CD4-positive, alpha-beta T cell (primary cell): ENCODE results near the gene TSPAN9. TPM values are rescaled to one million over a fixed set of nuclear protein-coding genes. Genes with fewer than 3 reads are reported as not detected.

Source experiments
- ATAC-seq: fragments of 200-7000 bp; cut with Tn5 transposase; one replicate; pipeline ENCODE4 v1.10.0; 2022; ENCODE audit warnings: mild to moderate bottlenecking; ENCODE audit not compliant: poor library complexity
- CTCF ChIA-PET: fragments of 350-600 bp; sonication (Branson Sonifier 250); formaldehyde crosslinking; loops from one replicate; lab custom pipeline; 2021; ENCODE audit warnings: antibody characterized with exemption, inconsistent platforms; lab: Charles Lee
- POLR2A ChIA-PET: fragments of 350-600 bp; sonication (Branson Sonifier 250); formaldehyde crosslinking; loops from one replicate; lab custom pipeline; 2021; ENCODE audit warnings: antibody characterized with exemption, inconsistent platforms; lab: Charles Lee
- DNase-seq, 14 experiments: peaks; one replicate each; pipeline ENCODE4 v3.0.0-alpha.2; 2013 to 2020; ENCODE audit warnings: mixed read lengths in 2 of 14
- H3K27ac ChIP-seq, 2 donors: one replicate each; pipeline versions ENCODE4 v1.5.1 to v1.7.0; 2013; ENCODE audit warnings: low read length in 2 of 2, low read depth in 1 of 2, mild to moderate bottlenecking in 1 of 2
- H3K27me3 ChIP-seq, 2 experiments: 1 replicate in 1 of 2; 2 replicates in 1 of 2; pipeline versions ENCODE4 v1.6.1 to v1.7.0; 2013; ENCODE audit warnings: low read length in 2 of 2, control low read depth in 1 of 2, mild to moderate bottlenecking in 1 of 2, moderate library complexity in 1 of 2; ENCODE audit not compliant: insufficient read depth in 2 of 2, control insufficient read depth in 1 of 2
- H3K36me3 ChIP-seq: one replicate; pipeline ENCODE4 v1.6.1; 2013; ENCODE audit warnings: low read length, control low read depth; ENCODE audit not compliant: insufficient read depth
- H3K4me1 ChIP-seq: one replicate; pipeline ENCODE4 v1.6.1; 2013; ENCODE audit warnings: low read length, control low read depth; ENCODE audit not compliant: insufficient read depth
- H3K4me3 ChIP-seq: one replicate; pipeline ENCODE4 v1.5.1; 2013; ENCODE audit warnings: mild to moderate bottlenecking, low read length, moderate library complexity
- H3K9me3 ChIP-seq, 2 experiments: 1 replicate in 1 of 2; 2 replicates in 1 of 2; pipeline versions ENCODE4 v1.6.1 to v1.7.0; 2013; ENCODE audit warnings: low read length in 2 of 2, mild to moderate bottlenecking in 2 of 2, control low read depth in 1 of 2, moderate library complexity in 1 of 2; ENCODE audit not compliant: control insufficient read depth in 1 of 2, insufficient read depth in 1 of 2
- H3K27ac Mint-ChIP-seq: one replicate; pipeline ENCODE4 v1.8.0; 2020; ENCODE audit warnings: mixed read lengths
- H3K27me3 Mint-ChIP-seq: one replicate; pipeline ENCODE4 v1.8.0; 2021; ENCODE audit warnings: mixed read lengths
- H3K36me3 Mint-ChIP-seq: one replicate; pipeline ENCODE4 v1.8.0; 2021; ENCODE audit warnings: low read depth, mixed read lengths
- H3K4me1 Mint-ChIP-seq: one replicate; pipeline ENCODE4 v1.8.0; 2021; ENCODE audit warnings: low read depth, mixed read lengths
- H3K4me3 Mint-ChIP-seq: one replicate; pipeline ENCODE4 v1.8.0; 2020; ENCODE audit warnings: mild to moderate bottlenecking, mixed read lengths
- H3K9me3 Mint-ChIP-seq: one replicate; pipeline ENCODE4 v1.8.0; 2020; ENCODE audit warnings: mixed read lengths
- CTCF ChIP-seq: fragments of 200-600 bp; IDR thresholded peaks from one replicate; pipeline ENCODE4 v1.8.0; 2022; ENCODE audit warnings: antibody characterized with exemption, mild to moderate bottlenecking
- intact Hi-C, 2 experiments: fragments of 100-400 bp; cut with DNase I in 1 of 2; cut with micrococcal nuclease in 1 of 2; formaldehyde crosslinking; loops; one replicate each; pipeline versions ENCODE4 v1.15.1 to v1.9.0; 2023 to 2025; cut with DNase I, micrococcal nuclease
- total RNA-seq, 174 experiments: library from RNA in 2 of 174; stranded (reverse) in 2 of 174; gene quantifications; one replicate each; pipeline ENCODE4 v1.2.3 and lab custom pipeline; 2021 to 2026

The TSPAN9 gene
- total RNA-seq, 2 experiments from 2014 or later: 0.82 to 1.3 TPM

GRCh38 chr12:3300833-3301401, 223.7 kb downstream of the TSPAN9 start:
- Mint-ChIP-seq H3K27ac (no peak overlapping the region), H3K4me3 (no peak overlapping the region), H3K36me3 (no peaks in the 10 kb centered on the region), H3K27me3 (peaks cover 12% of the 10 kb centered on the region), H3K9me3 (no peaks in the 10 kb centered on the region), H3K4me1 (peaks cover 12% of the 10 kb centered on the region)
- DNase-seq (no peak), ATAC-seq (no peak)
- Histone ChIP-seq H3K36me3 (no peaks in the 10 kb centered on the region), H3K27me3 (peaks cover 0 to 6% of the 10 kb centered on the region in 2 experiments), H3K4me1 (peaks cover 12% of the 10 kb centered on the region), H3K9me3 (no peaks in the 10 kb centered on the region), H3K4me3 (no peak overlapping the region), H3K27ac (no peak overlapping the region)
- peak; percentile 16 for TF ChIP-seq CTCF
- ChIA-PET POLR2A (interaction anchor here (0.5 kb wide), 1 partner anchor 120 kb away, joined by 6 read pairs; no protein-coding TSS in a partner anchor), CTCF (interaction anchor here (0.6 to 3.4 kb wide), 13 partner anchors 11 to 976 kb away, joined by 3 to 47 read pairs (median 5); no protein-coding TSS in a partner anchor)
- intact Hi-C loops: loop anchor here (1.0 kb wide), 3 partner anchors 476 to 976 kb away; no protein-coding TSS in a partner anchor

DNA sequence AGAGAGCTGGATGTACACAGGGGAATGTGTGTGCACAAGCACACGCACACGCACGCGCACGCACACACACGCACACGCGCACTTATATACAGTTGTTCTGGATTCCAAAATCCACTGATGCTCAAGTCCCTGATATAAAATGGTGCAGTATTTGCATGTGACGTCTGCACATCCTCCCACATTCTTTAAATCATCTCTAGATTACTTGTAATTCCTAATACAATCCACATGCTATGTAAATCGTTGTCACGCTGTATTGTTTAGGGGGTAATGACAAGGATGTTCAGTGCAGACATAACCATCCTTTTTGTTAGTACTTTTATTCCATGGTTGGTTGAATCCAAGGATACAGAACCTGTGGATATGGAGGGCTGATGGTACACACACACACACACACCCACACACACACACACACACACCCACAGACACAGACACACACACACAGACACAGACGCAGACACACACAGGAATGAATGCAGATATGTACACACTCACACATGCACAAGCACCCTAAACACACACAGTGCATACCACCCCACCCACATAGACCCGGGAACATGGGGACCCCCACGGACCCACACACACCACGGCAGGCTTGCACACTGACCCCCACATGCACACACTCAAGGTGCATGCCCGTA, 225.3 kb downstream of the TSPAN9 start:
- Histone ChIP-seq H3K36me3 (no peaks in the 10 kb centered on the region), H3K9me3 (no peaks in the 10 kb centered on the region), H3K4me1 (peaks cover 12% of the 10 kb centered on the region), H3K27me3 (peaks cover 0 to 6% of the 10 kb centered on the region in 2 experiments), H3K4me3 (no peak overlapping the region), H3K27ac (no peak overlapping the region)
- ChIA-PET CTCF (no interaction called here), POLR2A (no interaction called here)
- TF ChIP-seq CTCF: no peak
- intact Hi-C loops: no loop called here
- Mint-ChIP-seq H3K27me3 (peaks cover 11% of the 10 kb centered on the region), H3K36me3 (no peaks in the 10 kb centered on the region), H3K9me3 (no peaks in the 10 kb centered on the region), H3K4me1 (peaks cover 12% of the 10 kb centered on the region), H3K27ac (no peak overlapping the region), H3K4me3 (no peak overlapping the region)
- DNase-seq (no peak), ATAC-seq (no peak)

DNA sequence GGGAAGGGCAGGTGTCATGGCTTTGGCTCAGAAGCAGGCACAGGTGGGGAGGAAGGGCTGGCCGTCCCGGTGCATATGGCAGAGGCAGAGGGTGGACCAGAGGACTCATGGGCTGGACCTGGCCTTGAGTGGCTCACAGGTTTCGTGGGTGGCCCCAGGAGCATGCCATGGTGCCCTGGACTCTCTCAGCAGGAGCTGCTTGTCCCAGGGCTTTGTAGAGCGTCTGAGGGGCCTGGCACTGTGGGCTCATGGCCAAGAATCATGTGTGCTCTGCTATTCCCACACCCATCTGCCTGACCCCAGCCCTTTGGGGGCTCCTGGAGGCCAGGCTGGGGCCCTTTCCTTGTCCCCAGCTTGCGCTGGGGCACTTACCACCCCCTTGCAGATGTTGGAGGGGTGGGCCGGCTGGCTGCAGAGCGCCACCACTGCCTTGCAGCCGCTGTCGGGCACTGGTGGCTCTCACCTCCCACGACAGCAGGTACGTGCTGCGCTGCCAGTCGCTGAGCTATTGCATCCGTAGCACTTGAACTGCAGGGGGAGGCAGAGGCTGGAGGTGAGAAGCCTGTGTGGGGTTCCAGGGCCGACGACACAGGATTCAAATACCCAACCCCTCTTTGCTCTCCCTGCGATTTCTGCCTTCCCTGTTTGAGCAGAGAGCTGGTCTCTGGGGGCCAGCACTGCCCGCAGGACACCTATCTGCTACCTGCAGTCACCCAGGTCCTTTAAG, 226.4 kb downstream of the TSPAN9 start:
- Mint-ChIP-seq H3K27me3 (peaks cover 11% of the 10 kb centered on the region), H3K4me3 (no peak overlapping the region), H3K27ac (no peak overlapping the region), H3K36me3 (no peaks in the 10 kb centered on the region), H3K9me3 (no peaks in the 10 kb centered on the region), H3K4me1 (peaks cover 12% of the 10 kb centered on the region)
- Histone ChIP-seq H3K4me3 (no peak overlapping the region), H3K36me3 (no peaks in the 10 kb centered on the region), H3K27ac (no peak overlapping the region), H3K9me3 (no peaks in the 10 kb centered on the region), H3K27me3 (peaks cover 0 to 6% of the 10 kb centered on the region in 2 experiments), H3K4me1 (peaks cover 12% of the 10 kb centered on the region)
- ATAC-seq (no peak), DNase-seq (no peak)
- ChIA-PET POLR2A (no interaction called here), CTCF (no interaction called here)
- intact Hi-C loops: no loop called here
- no peak for TF ChIP-seq CTCF
